Vagina (tissue), 2 donors: ENCODE results near the gene OR51I2. TPM values are rescaled to one million over a fixed set of nuclear protein-coding genes. Genes with fewer than 3 reads are reported as not detected.

Experiments
- DNase-seq, 2 donors: peaks; one replicate each; pipeline ENCODE4 v3.0.0-alpha.2; 2017; ENCODE audit errors: extremely low spot score in 2 of 2
- H3K27ac ChIP-seq: fragments of 200-600 bp; sonication (generic); one replicate; pipeline ENCODE4 v1.5.1; 2019
- H3K27me3 ChIP-seq: fragments of 200-600 bp; sonication (generic); one replicate; pipeline ENCODE4 v1.5.1; 2019
- H3K36me3 ChIP-seq, 2 donors: fragments of 200-600 bp; sonication (generic); one replicate each; pipeline ENCODE4 v1.5.1; 2017 to 2019
- H3K4me1 ChIP-seq: fragments of 200-600 bp; sonication (generic); one replicate; pipeline ENCODE4 v1.5.1; 2019
- H3K4me3 ChIP-seq, 2 donors: fragments of 200-600 bp; sonication (generic); 1 replicate in 1 of 2; 2 replicates in 1 of 2; pipeline ENCODE4 v1.5.1; 2016 to 2019
- H3K9me3 ChIP-seq: fragments of 200-600 bp; sonication (generic); one replicate; pipeline ENCODE4 v1.5.1; 2019
- CTCF ChIP-seq, 3 experiments: fragments of 450-650 bp in 2 of 3; fragments of 200-600 bp in 1 of 3; sonication (generic) in 1 of 3; IDR thresholded peaks; one replicate each; pipeline ENCODE4 v1.5.1; 2017 to 2019; ENCODE audit warnings: antibody characterized with exemption in 3 of 3, mild to moderate bottlenecking in 2 of 3, moderate library complexity in 2 of 3
- POLR2A ChIP-seq, 2 donors: fragments of 450-650 bp; IDR thresholded peaks; one replicate each; pipeline ENCODE4 v1.6.1; 2017; ENCODE audit warnings: antibody characterized with exemption in 2 of 2, mild to moderate bottlenecking in 2 of 2, moderate library complexity in 2 of 2
- POLR2AphosphoS5 ChIP-seq, 2 donors: sonication (generic); formaldehyde crosslinking; IDR thresholded peaks; one replicate each; pipeline ENCODE4 v1.9.0; 2017; ENCODE audit warnings: antibody characterized with exemption in 2 of 2, mild to moderate bottlenecking in 2 of 2, low read depth in 1 of 2; ENCODE audit not compliant: insufficient read depth in 1 of 2
- intact Hi-C: fragments of 100-400 bp; cut with DNase I; formaldehyde crosslinking; loops from one replicate; pipeline ENCODE4 v1.15.1; 2023
- total RNA-seq: library from RNA; depleted of rRNA; stranded (reverse); fragments of >200 nt; gene quantifications from one replicate; pipeline ENCODE4 v1.2.3, GENCODE V29; 2016

OR51I2 gene
- total RNA-seq, 1 donor from 2014 or later: not detected

- Histone ChIP-seq H3K27me3 (no peaks in the 10 kb centered on the region), H3K4me1 (no peaks in the 10 kb centered on the region), H3K27ac (no peak overlapping the region), H3K9me3 (no peaks in the 10 kb centered on the region), H3K4me3 (no peak overlapping the region), H3K36me3 (no peaks in the 10 kb centered on the region)
- intact Hi-C loops: no loop called here
- TF ChIP-seq POLR2AphosphoS5 (IDR thresholded peaks at IDR 0.05; ENCODE audit: insufficient read depth in 1 of 2, low read depth in 1 of 2) (no peak), CTCF (IDR thresholded peaks at IDR 0.05) (no peak), POLR2A (IDR thresholded peaks at IDR 0.05) (no peak)
- no peak for DNase-seq
Observed at GRCh38 chr11:5505363-5506048, 56.4 kb downstream of the OR51I2 start.

Other genes starting within 250 kb of the OR51I2 start
- not detected for gene OR51V1, start 248.6 kb upstream of the OR51I2 start, total RNA-seq
- gene HBB, start 222.3 kb upstream of the OR51I2 start, total RNA-seq: 591 TPM
- not detected for gene HBD, start 214.8 kb upstream of the OR51I2 start, total RNA-seq
- not detected for gene HBG1, start 199.5 kb upstream of the OR51I2 start, total RNA-seq
- gene HBG2, start 194.5 kb upstream of the OR51I2 start, total RNA-seq: not detected
- not detected for gene HBE1, start 179.4 kb upstream of the OR51I2 start, total RNA-seq
- gene OR51B4, start 147.4 kb upstream of the OR51I2 start, total RNA-seq: not detected
- not detected for gene OR51B2, start 125.0 kb upstream of the OR51I2 start, total RNA-seq
- 1.2 TPM for gene OR51B5, start 105.8 kb upstream of the OR51I2 start, total RNA-seq
- gene OR51B6, start 97.8 kb upstream of the OR51I2 start, total RNA-seq: not detected
- gene OR51M1, start 65.5 kb upstream of the OR51I2 start, total RNA-seq: not detected
- not detected for gene OR51Q1, start 27.2 kb upstream of the OR51I2 start, total RNA-seq
- gene OR51I1, start 7.8 kb upstream of the OR51I2 start, total RNA-seq: not detected
- not detected for gene OR52D1, start 39.4 kb downstream of the OR51I2 start, total RNA-seq
- gene UBQLN3, start 60.6 kb downstream of the OR51I2 start, total RNA-seq: not detected
- 0.98 TPM for gene UBQLNL, start 67.4 kb downstream of the OR51I2 start, total RNA-seq
- gene OR52H1, start 99.2 kb downstream of the OR51I2 start, total RNA-seq: not detected
- not detected for gene OR52B6, start 131.6 kb downstream of the OR51I2 start, total RNA-seq
- 3.9 TPM for gene TRIM6, start 147.3 kb downstream of the OR51I2 start, total RNA-seq
- gene TRIM34, start 175.7 kb downstream of the OR51I2 start, total RNA-seq: 6.9 TPM
- gene TRIM5, start 235.8 kb downstream of the OR51I2 start, total RNA-seq: 20.4 TPM
- gene TRIM22, start 240.5 kb downstream of the OR51I2 start, total RNA-seq: 32.7 TPM